HG02981 (cell line): ENCODE data around the gene RHPN2.
"Not testable (repeated sequence)": the region's sequence is repeated elsewhere in the genome, so short reads cannot be mapped to it uniquely, and the experiment has no call there.

ENCODE experiments used
- ATAC-seq: cut with Tn5 transposase; IDR thresholded peaks from one replicate; pipeline ENCODE4 v1.9.1; 2021; ENCODE audit warnings: mild to moderate bottlenecking, moderate library complexity; ENCODE audit not compliant: unreplicated experiment

Gene RHPN2

GRCh38 chr19:33032218-33032781 lies 32.4 kb downstream of the RHPN2 start:
- ATAC-seq = no peak

DNA sequence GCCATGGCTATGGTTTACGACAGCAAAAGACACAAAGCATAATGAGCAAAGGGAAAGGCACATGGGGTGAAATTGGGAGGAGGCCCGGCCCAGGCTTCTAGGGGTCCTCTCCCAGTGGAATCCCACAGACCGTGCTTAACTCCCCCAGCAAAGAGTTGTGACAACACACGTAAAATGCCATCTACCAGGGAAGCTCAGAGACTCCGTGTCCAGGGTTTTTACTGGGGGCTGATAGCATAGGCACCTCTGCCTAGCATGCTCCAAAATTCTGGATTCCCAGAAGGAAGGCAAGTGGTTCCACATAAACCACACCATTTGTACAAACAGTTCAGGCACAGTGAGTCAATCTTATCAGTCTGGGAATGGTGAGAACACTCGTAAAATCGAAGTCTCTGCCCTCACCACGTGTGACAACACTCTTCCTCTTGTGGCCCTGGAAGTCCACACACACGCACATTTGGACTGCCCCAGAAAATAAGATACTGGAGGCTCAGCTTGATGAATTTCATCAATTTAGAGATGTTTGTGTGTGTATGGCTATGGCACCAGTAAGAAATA lies 34.9 kb downstream of the RHPN2 start:
- ATAC-seq = no peak

GRCh38 chr19:33026602-33027001 lies 38.1 kb downstream of the RHPN2 start:
- not testable (repeated sequence) for ATAC-seq

- ATAC-seq = not testable (repeated sequence)
Measured at GRCh38 chr19:33025468-33026238, 39.0 kb downstream of the RHPN2 start.

DNA sequence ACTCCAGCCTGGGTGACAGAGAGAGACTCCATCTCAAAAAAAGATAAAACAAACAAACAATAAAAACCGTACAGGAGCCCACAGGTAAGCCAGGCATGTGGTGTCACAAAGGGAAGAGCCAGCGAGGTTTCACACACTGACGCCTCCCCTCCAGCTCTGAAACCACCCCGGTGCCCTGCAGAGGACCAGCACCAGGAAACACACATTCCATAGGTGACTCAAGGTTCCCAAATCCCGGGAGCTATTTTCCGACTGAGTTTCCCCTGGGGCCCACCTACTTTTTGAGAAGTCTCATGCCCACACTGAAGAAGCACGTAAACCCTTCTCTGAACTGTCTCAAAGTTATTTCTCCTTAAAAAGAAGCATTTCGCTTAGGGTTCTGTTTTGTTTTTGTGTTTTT lies 40.3 kb downstream of the RHPN2 start:
- no peak for ATAC-seq

DNA sequence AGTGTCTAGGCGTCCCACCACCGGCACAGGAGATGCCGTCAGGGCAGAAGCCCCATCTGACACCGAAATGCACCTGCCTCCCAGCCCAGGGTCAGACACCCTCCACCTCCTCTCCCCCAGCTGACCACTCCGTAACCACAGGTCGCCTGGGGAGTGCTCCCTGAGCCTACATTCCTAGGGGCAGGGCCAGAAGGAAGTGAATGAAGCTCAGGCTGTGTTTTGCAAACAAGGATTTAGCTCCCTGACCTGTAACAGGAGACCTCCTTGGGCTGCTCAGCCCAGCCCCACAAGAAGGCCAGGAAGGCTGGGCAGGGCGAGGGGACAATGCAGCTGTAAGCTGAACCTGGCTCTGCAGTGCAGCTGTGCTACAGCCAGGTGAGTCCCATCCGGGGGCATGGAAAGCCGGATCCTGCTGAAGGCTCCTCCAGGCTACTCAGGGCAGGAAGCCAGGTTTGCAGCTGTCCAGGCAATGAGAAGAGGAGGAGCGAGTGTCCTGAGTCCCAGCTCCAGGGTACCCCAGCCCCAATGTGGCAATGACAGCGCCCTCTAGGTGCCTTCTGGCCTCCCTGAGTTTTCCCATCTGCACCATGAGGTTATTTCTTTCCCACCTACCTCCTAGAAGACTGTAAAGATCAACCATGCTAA lies 42.1 kb downstream of the RHPN2 start:
- ATAC-seq = no peak

GRCh38 chr19:33010891-33011290 lies 53.8 kb downstream of the RHPN2 start:
- ATAC-seq = not testable (repeated sequence)

DNA sequence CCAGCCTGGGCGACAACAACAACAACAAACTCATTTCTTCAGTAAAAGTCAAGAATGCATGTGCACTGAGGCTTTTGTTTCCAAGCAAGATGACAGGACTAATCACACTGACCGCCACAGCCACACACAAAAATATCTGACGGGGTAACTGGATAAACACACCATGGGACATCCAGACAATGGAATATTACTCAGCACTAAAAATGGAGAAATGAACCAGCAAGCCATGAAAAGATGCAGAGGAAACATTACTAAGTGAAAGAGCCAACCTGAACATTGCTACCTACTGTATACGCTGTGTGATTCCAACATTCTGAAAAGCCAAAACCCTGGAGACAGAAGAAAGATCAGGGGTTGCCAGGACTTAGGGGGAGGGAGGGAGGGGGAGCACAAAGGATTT lies 56.0 kb downstream of the RHPN2 start:
- no peak for ATAC-seq

DNA sequence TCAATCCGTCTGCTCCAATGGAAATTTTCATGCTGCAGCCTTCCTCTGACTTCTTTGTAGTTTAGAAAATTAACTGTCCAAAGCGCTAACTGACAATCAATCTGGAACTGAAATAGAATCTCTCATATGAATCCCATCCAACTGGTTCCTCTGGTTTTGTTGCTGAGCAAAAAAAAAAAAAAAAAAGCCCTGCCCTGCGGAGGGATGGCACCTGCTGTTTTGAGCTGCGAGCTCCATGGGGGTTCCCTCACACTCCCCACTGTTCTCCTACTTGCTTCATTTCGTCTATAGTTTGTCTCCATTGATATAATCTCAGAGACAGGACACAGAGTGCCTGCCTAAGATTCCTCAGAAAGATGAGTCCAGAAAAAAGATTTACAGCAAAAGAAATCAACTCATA lies 59.2 kb downstream of the RHPN2 start:
- no peak for ATAC-seq

DNA sequence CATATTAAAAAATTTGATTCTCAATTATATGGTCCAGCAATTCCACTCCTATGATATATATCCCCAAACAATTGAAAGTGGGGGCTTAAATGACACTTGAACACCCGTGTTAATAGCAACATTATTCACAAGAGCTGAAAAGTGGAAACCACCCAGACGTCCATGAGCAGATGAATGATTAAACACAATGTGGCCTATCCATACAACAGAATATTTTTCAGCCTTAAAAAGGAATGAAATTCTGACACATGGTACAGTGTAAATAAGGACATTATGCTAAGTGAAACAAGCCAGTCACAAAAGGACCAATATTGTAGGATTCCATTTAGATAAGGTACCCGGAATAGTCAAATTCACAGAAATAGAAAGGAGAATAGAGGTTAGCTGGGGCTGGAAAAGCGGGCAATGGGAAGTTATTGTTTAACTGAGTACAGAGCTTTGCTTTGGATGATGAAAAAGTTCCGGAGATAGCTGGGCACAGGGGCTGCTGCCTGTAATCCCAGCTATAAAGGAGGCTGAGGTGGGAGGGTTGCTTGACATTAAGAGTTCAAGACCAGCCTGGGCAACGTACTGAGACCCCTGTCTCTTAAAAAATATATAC lies 61.2 kb downstream of the RHPN2 start:
- ATAC-seq = not testable (repeated sequence)

DNA sequence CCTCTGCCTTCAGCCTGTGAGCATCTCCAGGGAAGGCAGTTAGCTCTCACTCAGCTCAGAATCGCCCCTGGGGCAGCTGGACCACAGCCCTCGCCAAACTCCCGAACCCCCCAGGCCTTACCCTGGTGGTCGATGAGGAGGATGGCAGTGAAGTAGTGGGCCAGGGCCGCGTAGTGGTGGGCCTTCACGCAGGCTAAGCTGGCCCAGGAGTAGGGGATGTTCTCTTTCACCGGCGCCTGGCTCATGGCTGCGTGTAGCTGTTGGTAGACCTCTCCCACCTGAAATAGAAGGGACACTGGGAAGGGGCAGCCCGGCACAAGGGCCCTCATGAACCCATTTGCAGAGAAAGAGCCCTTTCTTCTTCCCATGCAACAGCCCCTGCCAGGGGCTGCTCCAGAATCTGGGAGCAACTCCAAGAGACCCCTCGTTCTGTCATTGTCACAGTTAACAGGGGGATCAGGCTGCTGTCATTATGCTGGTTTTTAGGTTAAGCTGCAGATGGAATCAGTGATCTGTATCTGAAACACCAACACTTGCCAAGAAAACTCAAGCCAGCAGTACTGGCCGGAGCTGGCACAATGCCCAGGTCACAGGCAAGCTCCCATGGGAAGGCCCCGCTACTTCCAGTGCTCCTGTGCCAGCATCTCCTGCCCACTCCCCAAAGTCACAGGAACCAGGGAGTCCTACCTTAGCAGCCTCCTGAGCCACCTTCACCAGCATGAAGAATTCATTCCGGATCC lies 62.4 kb downstream of the RHPN2 start:
- not testable (repeated sequence) for ATAC-seq

DNA sequence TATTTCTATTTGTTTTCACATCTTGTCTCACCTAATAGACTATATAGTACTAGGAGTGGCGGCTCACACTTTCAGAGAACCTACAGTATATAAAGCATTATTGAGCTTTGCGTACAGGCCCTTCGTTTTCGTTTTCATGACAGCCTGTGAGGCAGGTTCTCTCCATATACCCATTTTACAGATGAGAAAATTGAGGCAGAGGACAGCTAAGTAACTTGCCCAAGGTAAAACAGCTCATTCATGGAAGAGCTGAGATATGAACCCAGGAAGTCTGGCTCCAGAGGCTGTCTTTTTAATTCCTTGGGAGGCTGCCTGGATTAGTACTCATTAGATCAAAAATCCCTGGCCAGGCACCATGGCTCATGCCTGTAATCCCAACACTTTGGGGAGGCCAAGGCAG lies 63.8 kb downstream of the RHPN2 start:
- no peak for ATAC-seq

DNA sequence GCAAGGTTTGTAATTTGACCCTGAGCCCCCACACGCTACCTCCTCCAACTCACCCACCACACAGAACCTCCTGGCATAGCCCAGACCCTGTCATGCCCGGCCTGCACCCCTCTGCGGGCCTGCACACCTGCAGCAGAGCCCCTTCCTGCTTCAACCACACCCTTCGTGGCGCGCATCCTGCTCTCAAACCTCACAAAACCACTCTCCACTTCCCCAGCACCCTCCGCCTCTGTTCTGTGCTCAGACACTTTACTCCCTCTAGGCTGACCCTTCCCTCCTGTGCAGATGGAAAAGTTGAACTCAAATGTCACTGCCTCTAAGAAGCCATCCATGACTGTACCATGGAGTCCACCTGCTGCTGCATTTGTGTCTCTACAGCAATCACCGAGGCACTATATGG lies 64.2 kb downstream of the RHPN2 start:
- ATAC-seq = no peak

DNA sequence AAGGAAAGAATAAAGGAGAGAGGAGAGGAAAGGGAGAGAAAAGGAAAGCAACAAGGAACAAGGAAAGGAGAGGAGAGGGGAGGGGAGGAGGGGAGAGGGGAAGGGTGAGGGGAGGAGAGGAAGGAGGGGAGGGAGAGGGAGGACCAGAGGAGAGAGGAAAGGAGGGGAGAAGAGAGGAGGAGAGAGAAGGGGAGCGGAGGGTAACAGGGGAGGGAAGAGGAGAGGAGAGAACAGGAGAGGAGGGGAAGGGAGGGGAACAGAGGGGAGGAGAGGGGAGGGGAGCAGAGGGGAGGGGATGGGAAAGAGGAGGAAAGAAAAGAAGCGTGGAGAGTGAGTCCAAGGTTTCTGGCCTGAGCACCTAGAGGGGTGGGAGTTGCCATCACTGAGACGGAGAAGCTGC lies 66.0 kb downstream of the RHPN2 start:
- no peak for ATAC-seq

DNA sequence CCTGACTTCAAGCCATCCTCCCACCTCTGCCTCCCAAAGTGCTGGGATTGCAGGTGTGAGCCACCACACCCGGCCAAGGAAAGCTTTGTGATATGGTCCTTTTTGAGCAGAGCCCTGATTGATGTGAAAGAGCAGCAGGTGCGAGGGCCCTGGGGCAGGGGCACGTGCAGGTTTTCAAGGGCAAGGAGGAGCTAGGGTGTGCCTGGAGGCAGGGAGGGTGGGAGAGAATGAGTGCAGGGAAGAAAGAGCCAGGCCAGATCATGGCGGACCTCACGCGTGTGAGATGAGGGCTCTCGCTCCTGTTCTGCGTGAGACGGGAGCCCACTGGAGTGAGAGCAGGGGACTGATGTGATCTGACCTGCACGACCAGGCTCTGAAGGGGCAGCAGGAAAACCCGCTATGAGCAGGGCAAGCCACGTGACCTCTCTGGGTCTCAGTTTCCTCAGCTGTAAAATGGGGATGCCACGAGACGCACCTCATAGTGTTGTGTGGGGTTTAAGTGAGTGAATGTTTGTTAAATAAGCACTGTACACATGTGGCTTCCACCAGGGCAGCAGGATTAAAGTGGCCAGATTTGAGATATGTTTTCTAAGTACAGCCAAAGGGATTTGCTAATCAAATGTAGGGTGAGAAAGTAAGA lies 66.9 kb downstream of the RHPN2 start:
- ATAC-seq = no peak

GRCh38 chr19:32997061-32997464 lies 67.6 kb downstream of the RHPN2 start:
- not testable (repeated sequence) for ATAC-seq

GRCh38 chr19:32995966-32996365 lies 68.7 kb downstream of the RHPN2 start:
- ATAC-seq = not testable (repeated sequence)

DNA sequence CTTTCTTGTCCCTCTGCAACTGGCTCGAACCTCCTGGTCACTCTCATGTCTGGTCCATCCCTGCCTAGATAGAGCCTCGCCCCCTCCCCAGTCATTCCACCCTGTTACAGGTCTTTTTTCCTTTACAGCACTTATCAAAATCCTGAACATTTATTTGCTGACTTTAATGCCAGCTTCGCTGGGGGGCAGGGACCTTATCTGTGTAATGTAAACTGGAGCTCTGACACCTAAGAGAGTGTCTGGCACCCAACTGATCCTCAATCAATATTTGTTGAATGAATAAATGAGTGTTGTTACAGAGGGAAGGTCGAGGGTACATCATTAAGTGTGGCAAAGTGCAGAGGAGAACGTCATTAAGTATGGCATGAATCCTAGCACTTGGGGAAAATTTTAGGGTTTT lies 76.0 kb downstream of the RHPN2 start:
- no peak for ATAC-seq

DNA sequence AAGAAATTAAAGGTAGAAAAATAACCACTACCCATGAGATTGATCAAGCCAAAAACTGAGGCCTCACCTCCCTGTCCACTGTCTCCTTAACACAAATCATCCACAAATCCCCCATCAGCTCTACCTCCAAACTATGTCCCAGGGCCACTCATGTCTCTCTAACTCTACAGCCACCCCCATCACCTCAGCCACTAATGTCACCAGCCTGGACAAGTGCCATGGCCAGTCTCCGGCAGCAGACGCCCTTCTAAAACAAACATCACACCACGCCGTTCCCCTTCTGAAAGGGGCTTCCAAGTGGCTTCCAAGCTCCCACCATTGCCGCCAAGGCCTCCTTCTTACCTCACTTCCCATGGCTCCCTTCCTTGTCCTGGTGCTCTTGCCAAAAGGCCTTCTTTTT lies 76.4 kb downstream of the RHPN2 start:
- not testable (repeated sequence) for ATAC-seq

DNA sequence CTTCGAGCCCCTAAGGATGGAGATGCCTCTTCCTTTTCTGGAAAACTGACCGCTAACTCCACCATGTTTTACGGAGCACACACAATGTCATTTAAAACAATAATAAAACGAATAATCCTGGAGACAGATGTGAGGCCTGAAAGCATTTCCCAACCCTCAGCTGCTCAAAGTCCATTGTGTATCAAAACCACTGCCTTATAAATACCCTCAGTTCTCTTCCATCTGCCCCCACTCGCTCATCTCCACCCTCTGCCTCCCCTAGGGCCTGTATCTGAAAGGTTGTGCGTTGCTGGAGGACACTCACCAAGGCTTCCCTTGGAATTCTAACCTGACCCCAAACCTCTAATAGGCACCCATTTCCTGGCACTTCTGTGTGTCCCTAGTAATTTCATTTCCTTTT lies 82.2 kb downstream of the RHPN2 start:
- not testable (repeated sequence) for ATAC-seq
